Activated CD4-positive, CD25-positive, alpha-beta regulatory T cell treated with anti-CD3 and anti-CD28 coated beads, Interleukin-2, amount 50 U/mL, for 72 hours (primary cell): ENCODE data around the gene ZNF559.

Experiments
- DNase-seq: peaks from one replicate; pipeline ENCODE4 v3.0.0; 2021

The ZNF559 gene

DNA sequence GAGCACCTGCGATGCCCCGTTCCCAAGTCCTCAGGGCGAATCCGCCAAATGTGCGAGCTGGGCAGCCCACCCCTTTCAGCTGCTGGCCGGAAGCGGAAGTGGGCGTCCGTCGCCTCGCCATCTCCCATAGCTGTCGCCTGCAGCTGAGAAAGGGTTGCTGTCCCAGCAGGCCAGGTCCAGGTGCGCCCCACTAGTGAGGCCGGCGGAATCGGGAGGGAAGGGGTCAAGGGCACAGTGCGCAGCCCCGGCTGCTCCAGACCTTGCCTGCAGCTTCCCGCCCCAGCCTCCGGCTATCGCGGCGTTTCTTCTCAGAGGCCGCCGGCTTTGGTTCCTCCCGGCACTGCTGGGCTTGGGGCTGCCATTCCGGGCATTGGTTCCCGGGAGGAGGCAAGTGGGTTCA is 38.9 kb downstream of the ZNF559 start, which contains the start of gene ZNF177:
Gene ZNF177 (plus strand): TSS at position 109 of the 400 bp plus-strand sequence. CDS start 15,299 bp downstream, outside the sequence.
- DNase-seq, result no peak

DNA sequence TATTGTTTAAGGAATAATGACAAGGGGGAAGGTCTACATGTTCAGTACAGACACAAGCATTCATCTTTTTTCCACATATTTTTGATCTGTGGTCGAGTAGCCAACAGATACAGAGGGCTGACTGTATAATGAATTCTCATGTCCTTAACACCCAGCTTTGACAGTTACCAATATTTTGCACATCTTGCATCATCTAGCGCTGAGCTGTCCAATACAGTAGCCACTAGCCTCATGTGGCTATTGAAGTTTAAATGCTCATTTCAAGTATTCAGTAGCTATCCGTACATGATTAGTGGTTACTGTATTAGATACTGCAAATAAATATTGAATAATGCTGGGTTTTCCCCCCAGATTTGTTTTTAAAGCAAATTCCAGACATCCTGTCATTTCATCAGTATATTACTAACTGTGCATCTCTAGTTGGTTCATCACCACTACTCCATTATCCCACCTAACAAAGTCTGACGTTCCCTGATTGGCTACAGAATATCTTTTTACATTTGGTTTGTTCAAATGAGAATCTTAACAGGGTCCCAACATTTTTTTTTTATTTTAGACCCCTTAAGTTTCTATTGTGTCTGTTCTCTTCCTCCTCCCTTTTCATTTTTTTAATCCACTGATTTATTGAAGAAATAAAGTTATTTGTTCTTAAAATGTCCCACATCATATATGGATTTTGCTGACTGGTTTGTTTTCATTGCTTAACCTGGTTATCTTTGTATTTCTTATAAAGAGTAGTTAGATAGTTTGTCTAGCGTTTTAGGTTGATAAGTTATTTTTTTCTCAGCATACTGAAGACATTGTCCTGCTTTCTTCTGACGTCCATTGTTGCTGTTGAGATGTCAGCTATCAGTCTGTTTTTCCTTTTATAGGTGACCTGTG is 47.0 kb downstream of the ZNF559 start:
- DNase-seq, result no peak

DNA sequence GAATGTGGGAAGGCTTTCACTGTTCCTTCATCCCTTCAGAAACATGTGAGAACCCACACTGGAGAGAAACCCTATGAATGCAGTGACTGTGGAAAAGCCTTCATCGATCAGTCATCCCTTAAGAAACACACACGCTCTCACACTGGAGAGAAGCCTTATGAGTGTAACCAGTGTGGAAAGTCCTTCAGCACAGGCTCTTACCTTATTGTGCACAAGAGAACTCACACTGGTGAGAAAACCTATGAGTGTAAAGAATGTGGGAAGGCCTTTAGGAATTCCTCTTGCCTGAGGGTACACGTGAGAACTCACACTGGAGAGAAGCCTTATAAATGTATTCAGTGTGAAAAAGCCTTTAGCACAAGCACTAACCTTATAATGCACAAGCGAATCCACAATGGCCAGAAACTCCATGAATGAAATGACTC is 57.4 kb downstream of the ZNF559 start:
- DNase-seq, result no peak
